ENCODE data around the gene CBX6.

CBX6 gene

DNA sequence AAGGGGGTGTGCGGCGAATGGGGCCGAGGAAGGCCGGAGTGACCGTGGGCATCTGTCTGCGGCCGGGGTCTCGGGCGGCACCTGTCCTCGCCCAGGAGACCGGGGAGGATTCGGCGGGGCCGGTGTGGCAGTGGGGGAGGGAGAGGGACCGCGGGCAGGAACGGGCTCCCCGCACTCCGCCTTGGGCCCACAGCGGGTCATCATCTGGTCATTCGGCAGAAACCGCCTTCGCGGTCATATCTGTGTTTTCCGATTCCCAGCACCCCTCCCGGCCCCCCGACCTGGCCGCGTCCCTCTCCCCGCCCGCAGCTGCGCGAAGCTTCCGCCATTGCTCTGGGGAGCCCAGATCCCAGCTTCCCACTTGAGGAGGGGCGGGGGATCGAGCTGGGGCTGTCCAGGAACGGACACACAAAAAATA is 824 bp upstream of the CBX6 start:
- no peak for DNase-seq

DNA sequence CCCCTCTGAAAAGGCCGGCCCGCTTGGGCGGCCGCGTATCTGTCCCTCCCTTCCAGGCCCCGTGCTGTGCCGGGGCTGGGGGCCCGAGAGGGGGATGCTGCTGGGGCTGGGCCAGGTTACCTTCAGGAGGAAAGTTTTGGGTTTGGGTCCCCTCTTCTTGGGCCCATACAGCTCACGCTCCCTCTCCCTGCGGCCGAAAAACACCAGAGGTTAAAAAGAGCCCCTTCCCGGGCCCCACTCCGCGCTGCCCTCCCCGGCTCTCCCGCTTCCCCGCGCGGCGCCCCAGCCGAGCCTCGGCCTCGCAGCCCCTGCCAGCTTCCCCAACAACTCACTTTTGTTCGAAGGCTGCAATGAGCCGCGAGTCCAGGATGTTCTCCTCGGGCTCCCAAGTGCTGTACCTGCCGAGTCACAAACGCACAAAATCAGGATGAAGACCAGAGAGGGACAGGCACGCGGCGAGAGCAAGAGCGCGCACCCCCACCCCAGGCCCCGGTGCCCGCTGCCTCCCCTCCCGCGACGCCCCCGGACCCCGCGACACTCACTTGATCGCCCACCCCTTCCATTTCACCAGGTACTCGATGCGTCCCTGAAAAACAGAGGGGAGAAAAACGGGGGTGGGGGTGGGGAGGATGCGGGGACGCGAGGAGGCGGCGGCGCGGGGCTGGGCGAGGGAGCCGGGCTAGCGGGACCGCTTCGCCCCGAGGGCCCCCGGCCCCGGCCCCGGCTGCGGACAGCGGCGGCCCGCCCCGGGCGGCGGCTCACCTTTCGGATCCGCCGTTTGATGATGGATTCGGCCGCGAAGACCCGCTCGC is 450 bp downstream of the CBX6 start:
- DNase-seq, result peak; percentile 27

DNA sequence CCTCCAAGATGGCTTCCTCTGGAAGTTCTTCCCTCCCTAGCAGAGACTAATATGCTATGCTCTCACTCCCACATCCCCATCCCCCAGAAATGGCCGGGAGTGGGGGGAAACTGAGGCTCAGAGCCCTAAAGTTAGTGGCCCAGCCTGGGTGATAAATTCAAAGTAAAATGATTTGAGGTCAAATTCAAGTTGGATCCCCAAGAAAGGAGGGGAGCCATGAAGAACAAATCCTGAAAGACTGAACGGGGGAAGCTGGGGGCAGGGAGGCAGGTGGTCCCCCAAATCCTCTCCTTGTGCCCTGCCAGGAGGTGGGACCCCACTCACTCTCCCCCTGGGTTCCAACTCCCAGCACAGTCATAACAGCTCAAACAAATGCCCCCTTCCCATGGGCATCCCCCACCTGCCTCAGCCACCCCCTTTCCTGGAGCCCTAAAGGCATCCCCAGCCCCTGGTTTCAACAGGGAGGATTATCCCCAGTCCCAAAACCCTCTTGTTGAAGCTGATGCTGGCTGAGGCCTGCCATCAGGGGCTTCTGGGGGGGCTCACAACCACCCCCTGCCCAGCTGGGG is 1.1 kb downstream of the CBX6 start:
- DNase-seq, result no peak

DNA sequence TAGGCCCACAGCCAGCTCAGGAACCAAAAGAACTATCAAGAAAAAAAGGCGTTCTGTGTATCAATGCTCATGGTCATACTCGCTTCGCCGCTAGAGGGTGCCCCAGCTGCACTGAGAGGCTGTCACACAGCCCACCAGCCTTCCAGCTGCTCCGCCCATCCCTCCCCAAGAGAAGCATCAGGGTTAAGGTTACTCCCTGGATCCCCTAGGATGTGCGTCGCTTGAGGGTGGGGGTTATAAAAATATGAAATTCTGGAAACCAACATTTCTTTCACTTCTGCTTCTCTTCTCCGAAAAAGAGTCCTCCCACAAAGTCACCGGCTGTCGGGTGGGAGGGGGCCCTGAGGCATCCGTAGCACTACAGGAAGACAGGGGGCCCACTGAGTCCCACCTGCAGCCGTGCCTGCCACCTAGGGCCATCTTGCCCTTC is 1.7 kb downstream of the CBX6 start:
- DNase-seq, result peak; percentile 70

DNA sequence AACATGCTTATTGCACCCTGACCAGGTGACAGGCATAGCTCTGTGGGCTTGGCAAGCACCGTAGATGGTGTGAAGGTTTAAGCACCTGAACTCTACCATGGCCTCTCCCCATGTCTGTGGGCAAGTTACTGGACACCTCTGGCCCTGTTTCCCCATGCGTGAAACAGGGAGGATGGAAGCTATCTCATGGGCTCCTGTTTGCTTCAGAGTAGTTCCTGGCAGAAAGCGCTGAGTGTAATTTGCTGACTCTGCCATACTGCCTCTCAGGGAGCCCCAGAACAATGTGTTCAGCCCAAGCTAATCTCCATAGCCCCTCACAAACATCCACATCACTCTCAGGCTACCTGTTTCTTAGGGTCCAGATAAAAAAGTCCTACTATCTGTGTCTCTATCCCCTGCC is 2.4 kb downstream of the CBX6 start:
- DNase-seq, result no peak

DNA sequence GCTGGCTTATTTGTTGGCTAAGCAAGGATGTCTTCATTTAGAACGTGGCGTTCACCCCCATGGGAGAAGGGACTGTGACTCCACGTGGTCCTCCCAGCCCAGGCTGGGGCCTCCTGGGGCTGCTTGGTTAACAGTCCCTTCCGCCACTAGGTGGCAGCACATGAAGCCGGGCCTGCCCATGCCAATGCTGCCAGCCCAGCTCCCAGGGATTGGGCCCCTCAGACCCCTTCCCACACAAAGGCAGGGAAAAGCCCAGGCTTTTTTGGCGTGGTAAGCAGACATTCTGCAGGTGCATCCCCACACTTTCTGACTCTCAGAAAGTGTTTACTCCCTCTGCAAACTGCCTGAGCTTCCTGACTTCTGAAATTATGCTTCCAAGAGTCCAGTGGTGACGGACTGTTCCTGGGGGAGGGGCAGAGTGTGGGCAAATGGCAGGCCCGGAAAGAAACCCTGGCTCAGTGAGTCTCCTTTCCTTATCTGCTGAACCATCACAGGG is 3.1 kb downstream of the CBX6 start:
- peak; percentile 57 for DNase-seq

DNA sequence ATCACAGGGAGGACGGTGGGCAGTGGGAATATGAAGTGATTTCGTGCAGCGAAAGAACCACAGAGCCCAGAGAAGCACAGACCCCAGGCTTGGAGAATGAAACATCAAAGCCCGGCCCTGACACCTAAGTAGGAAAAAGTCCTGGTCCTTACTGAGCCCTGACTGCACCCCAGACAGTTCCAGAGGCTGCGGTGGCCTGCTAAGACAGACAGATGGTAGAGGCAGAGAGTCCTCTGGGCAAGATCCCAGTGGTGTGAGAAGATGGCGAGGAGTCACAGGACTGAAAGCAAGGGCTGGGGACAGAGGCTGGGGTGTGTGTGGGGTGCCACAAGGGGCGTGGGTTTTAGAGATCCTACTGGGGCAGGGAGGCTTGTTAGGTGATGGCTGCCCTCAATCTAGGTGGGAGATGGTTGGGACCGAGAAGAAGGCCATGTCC is 3.7 kb downstream of the CBX6 start:
- DNase-seq, result no peak

DNA sequence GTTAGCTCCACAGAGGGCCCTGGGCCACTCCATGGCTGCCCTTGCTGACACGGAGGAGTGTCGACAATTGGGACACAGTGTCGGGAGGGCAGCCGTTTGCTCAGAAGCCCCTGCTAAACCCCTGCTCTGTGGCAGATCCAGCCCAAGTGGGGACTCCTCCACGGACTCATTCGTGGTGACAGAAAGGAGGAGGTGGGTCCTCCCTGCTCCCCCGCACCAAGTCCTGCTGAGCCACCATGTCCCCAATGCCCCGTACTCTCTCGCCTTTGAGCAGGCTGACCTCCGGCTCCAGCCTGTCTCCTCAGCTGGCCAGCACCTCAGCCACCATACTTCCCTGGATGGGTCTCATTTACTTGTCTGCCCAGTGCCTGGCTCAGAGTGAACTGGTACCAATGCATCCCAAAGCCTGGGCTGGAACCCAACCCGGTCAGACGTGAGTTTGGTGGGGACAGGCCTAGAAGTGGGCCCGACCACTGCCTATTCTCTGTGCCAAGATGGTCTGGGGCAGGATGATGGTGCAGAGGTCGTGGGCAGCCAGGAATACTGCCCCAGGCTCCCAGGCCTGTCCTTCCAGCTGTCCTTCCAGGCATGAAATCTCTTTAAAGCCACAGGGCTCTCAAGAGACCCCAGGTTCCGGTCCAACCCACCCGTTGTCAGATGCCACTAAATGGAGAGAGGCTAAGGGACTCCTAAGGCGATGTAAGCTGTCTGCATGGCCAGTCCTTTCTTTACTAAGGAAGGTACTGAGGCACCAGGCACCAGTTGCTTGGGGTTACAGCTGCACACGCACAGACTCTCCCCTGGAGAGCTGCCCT is 4.3 kb downstream of the CBX6 start:
- no peak for DNase-seq

DNA sequence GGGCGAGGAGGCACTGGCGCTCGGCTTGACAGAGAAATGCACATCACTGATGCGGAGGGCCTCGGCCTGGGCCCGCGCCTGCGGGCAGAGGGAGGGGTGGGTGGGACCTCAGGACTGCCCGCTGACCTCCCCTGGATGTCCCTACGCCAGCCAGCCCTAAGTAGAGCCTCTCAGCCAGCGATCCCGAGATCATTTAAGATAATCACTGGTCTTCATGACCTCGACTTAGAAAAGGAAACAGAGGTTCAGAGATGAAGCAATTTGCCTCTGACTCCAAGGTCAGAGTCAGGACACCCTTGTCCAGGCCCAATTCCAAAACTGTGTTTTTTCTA is 4.9 kb downstream of the CBX6 start:
- DNase-seq, result no peak

DNA sequence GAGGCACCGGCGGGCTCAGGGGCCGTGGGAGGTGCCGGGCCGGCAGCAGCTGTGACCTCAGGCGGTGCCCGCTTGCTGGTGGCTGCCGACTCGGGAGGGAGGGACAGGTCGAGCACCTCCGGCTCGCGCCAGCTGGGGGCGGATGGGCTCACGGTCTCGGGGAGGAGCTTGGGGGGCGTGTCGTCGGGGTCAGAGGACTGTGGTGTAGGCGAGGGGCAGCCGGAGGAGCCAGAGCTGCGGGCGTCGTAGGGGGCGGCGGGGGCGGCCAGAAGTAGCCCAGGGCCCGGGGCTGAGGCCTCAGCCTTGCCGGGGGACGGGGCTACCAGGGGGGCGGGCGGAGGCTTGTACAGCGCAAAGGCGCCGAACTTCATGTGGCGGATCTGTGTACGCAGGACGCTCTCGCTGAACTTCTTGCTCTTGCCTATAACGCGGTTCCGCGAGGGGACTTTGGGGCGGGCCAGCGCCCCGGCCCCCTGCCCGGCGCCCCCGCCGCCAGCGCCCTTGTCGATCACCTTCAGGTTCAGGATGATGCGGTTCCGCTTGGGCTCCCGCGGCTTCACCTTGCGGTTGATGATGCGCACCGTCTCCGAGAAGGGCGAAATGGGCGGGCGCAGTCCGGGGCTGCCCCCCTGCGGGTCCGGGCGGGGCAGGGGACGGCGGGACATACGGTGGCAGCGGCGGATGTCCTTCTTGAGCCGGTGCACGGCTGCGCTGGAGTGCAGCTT is 5.5 kb downstream of the CBX6 start:
- DNase-seq, result no peak

DNA sequence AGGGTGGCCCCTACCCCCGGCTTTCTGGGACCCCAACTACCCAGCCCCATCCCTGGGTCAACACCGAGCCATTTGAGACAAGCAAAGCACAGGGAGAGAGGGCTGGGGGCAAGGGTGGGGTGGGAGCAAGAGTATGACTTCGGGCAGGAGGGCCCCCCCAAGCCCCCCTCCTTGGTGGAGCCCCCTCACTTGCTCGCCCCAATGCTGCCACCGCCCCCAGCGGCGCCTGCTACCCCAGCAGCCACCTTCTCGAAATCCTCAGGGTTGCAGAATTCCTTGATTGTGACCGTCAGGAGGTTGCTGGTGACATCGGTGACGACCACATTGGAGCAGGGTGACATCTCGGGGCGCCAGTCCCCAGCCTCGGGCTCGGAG is 6.0 kb downstream of the CBX6 start:
- DNase-seq, result no peak

DNA sequence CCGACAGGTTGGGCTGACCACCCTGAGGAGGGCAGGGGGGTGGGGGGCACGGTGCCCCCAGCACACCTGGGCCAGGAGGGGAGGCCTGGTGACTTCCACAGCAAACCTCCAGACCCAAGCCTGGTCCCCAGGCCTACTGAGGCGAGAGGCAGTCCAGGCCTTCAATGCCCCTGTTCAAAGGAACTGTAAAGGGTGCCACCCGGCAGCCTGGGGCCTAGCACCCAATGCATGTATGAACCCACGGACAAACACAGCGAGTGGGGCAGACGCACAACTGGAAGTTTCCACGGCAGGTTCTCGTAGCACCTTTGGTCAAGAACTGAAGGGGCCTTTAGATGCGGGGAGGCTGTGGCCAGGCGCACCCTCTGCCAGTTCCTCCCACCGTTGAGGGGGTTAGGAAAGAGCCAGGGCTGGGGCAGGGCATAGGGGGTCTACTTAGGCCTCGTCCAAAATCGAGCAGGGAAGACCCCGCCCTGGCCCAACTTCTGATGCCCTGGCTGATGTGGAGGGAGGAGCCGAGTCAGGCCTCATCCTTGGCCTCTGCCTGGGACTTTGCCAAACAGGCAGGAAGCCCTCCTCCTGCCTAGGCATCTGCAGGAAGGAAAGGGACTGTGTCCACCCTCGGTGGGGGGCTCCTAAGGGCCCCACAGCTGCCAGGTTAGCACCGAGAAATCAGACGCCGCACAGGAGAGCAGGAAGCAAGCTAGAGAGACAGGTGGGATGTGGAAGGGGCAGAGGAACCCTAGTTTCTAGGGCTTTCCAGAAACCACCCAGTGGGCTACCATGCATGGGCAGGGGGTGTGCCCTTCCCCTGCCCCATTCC is 6.6 kb downstream of the CBX6 start:
- DNase-seq, result no peak

DNA sequence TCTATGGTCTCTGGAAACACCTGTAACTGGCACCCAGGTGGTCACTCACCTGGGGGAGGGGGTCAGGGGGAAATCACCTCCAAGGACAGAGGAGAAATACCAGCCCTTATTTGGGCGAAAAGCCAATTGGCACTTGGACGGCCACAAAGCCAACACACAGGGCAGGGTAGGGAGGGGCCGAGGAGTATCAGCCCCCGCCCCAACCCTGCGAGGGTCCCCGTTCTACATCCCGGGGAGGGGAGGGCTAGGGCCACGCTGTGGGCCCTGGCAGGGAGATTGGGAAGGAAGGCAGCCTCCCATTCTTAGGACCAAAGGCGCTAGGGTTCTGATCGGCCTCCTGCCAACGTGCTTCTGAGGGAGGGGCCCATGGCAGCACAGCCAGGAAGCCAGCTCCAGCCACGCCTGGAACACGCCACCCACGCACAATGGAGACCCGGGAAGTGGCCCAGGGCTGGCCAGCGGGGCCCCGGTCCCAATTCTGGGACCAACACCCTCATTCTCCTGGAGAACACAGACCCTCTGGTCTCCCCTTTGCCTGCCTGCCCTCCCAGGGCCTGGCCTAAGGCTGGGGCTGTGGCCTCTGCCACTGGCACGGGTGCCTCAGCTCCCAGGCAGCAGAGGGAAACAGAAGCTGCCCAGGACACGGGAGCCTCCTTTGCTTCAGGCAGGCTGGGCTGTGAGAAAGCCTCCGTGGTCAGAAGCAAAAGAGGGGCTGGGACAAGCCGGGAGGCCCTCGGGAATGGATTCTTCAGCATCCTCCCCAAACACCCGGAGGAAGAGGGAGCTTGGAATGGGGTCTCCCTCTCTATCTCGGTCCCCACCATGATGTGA is 7.4 kb downstream of the CBX6 start:
- DNase-seq, result no peak

DNA sequence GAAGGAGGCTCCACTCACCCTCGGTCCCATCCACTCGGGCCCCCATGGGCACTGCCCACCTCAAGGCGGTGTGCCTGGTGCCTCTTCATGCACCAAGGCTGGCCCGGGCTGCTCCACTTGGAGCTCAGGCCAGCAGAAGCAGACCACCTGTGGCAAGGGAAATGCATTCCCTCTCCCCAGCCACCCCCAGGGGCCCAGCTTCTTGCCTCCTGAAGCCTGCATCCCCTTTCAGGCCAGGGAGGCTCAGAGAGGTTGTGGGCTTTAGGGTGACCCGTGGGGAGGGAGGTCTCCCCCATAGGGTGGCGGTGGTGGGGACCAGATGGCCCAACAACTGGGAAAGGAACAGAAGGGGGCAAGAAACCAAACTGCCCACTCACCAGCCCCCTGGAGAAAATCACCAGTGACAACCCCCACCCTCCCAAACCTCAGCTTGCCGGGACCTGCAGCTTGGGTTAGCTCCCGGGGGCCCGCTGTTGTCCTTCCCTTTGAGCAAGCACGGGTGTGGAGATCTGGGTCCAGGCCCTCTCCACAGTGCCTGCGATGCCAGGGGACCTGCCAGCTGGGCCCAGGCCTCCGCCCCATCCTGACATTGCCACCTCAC is 8.4 kb downstream of the CBX6 start:
- no peak for DNase-seq

DNA sequence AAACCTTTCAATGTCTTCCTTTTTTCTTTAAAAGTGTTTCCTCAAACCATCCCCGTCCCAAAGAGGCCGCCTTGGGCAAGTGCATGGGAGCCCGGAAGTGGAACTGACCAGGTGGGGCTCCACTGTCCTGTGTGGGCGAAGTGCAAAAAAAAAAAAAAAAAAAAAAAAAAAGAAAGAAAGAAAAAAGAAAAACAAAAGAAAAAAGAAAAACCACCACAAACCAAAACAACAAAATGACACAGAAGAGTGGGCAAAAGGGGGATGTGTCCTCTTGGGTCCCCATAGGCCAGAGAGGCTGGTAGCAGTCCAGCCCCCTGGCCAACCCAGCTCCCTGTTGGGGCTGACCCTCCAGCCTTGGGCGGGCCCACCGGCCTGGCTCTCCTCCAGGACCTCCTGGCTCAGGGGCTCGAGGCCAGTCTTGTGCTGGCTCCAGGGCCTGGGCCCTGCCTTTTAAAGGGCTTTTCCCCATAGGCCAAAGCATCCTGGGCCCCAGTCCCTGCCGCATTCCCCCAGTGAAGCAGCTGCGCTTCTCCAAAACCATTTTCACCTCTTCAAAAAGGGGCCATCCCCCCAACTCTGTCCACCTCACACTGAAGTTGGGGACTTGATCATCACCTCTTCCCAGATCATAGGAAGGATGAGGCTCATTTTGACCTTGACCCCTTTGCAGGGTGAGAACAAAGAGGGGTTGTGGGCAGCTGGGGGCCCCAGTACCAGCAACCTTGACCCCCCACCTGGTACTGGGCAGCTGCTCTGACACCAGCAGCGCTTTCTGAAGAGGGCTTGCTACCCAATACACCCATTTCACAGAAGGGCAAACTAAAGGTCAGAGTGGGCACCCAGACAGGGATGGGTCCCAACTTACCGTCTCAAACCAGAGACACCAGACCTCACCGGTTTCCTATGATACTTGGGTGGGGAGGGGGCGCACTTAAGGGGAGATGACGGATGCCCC is 9.4 kb downstream of the CBX6 start:
- no peak for DNase-seq

DNA sequence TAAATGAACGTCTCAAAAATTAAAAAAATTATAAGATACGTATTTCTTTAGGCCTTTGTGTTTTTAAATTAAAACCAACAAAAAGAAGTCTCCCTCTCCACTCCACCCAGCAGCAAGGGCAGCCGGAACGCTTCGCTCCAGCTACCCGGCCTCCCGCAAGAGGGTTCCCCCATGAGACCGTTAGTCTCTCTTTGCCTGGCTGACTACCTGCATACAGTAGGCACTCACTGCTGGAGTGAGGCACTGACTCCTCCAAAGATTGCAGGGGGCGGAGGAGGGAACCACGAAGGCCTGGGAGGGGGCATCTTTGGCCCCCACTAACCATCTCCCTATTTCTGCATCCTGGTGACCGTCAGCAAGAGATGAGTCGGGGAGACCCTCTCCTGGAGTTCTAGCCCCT is 10.1 kb downstream of the CBX6 start:
- no peak for DNase-seq

DNA sequence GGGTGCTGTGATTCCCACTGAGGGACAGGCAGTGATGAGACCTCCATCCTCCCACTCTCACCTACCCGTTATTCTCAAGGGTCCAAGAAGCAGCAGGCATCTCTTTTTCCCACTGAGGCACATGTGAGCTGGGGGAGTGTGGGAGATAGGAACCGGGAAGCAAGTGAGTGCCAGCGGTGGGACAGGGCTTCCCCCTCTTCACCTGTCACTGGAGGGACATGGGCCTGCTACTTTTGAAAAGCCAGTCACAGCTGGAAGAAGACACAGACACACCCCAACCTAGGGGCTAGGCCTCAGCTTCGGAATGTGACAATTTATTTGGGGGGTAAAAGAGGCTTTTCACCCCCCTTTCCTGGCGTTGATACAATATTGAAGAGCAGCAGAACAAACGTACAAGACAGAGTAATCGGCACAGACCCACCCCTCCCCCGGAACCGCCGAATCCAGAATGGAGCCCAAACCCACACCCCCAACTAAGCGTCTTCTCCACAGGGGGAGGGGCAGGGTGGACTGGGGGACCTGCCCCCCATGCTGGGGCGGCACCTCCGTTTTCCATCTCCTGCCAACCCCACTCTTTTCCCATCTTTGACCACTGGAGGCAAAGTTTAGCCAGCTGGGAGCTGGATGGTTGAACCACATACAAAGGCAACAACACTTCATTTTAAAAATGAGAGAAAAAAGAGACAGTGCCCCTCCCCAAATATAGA is 10.7 kb downstream of the CBX6 start:
- no peak for DNase-seq

DNA sequence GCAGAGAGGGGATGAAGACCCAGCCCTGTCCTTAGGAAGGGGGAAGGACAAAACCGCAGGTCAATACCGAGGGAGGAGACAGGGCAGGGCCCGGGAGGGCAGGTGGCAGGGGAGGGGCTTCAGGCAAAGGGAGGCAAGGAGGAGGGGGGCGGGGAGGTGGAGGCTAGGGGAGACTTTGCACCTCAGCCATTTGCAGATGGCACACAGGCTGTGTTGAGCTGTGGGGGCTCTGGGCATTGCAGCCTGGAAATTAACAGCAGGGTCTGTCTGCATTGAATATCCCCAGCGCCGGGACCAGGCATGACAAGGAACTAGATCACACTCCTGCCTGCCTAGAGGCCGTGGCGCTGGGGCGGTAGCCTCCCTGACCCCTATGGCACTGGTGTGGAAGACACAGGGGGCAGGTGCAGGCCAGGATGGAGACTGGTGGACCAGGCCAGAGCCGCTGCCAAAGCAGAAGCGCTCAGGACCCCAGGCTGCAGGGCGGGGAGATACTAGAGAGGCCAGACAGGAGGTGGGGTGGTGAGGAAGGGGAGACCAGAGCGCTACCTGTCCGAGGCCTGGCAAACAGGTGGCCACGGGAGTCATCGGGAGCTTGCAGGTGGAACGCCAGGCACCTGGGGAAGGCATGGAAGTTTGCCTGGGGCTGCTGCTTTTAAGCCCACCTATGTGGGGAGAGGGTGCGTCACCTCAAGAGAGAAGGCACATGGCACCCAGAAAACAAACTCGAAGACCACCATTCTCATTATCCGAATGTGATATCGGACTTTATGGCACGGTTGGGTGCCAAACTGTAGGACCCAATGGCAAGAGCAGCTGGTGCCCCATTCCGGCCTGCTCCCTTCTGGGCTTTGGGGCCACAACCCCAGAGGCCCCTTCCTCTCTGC is 11.5 kb downstream of the CBX6 start:
- no peak for DNase-seq
